GM11168 (cell line): Measurements from ENCODE around the gene CACNG6.

ENCODE experiments used
- in situ Hi-C: fragments of 300-500 bp; cut with MboI; formaldehyde crosslinking; loops from one replicate; pipeline ENCODE4 v1.12.0; 2022; ENCODE audit warnings: low sequenced_read_pairs; ENCODE audit not compliant: unreplicated experiment

Gene CACNG6

GRCh38 chr19:53994811-53995210, 3.4 kb downstream of the CACNG6 start:
- in situ Hi-C loops = no loop called here

- in situ Hi-C loops = no loop called here
Measured at GRCh38 chr19:53998223-53998622, 6.8 kb downstream of the CACNG6 start.

- in situ Hi-C loops = no loop called here
Measured at GRCh38 chr19:53999694-54000093, 8.3 kb downstream of the CACNG6 start.

- in situ Hi-C loops = no loop called here
Measured at GRCh38 chr19:54001496-54001895, 10.1 kb downstream of the CACNG6 start.

GRCh38 chr19:54002495-54003315, 11.3 kb downstream of the CACNG6 start:
- in situ Hi-C loops = no loop called here

GRCh38 chr19:54009440-54009839, 18.0 kb downstream of the CACNG6 start:
- in situ Hi-C loops = no loop called here

GRCh38 chr19:54010474-54010873, 19.0 kb downstream of the CACNG6 start:
- in situ Hi-C loops = no loop called here

- in situ Hi-C loops = no loop called here
Measured at GRCh38 chr19:54011507-54012211, 20.2 kb downstream of the CACNG6 start.

GRCh38 chr19:54013866-54014265, 22.4 kb downstream of the CACNG6 start:
- in situ Hi-C loops = no loop called here

GRCh38 chr19:54014920-54015560, 23.6 kb downstream of the CACNG6 start:
- in situ Hi-C loops = no loop called here

- in situ Hi-C loops = no loop called here
Measured at GRCh38 chr19:54017261-54017660, 25.8 kb downstream of the CACNG6 start.

GRCh38 chr19:54021363-54021762, 29.9 kb downstream of the CACNG6 start:
- in situ Hi-C loops = loop anchor here (5.0 kb wide), 1 partner anchor 179 kb away; no protein-coding TSS in a partner anchor

- in situ Hi-C loops = loop anchor here (5.0 kb wide), 1 partner anchor 180 kb away; no protein-coding TSS in a partner anchor
Measured at GRCh38 chr19:54021932-54022331, 30.5 kb downstream of the CACNG6 start.

- in situ Hi-C loops = loop anchor here (5.0 kb wide), 1 partner anchor 181 kb away; no protein-coding TSS in a partner anchor
Measured at GRCh38 chr19:54023191-54023590, 31.8 kb downstream of the CACNG6 start.

- in situ Hi-C loops = loop anchor here (5.0 kb wide), 1 partner anchor 182 kb away; no protein-coding TSS in a partner anchor
Measured at GRCh38 chr19:54024660-54025059, 33.2 kb downstream of the CACNG6 start.

GRCh38 chr19:54026656-54027055, 35.2 kb downstream of the CACNG6 start:
- in situ Hi-C loops = no loop called here

GRCh38 chr19:54029301-54029700, 37.9 kb downstream of the CACNG6 start:
- in situ Hi-C loops = no loop called here

- in situ Hi-C loops = no loop called here
Measured at GRCh38 chr19:54029930-54030490, 38.6 kb downstream of the CACNG6 start.

- in situ Hi-C loops = no loop called here
Measured at GRCh38 chr19:54030895-54031586, 39.6 kb downstream of the CACNG6 start.
